A549 treated with Mapracorat at 1 μM for 4 hours (cell line): ENCODE results near the gene RAB6C. TPM values are rescaled to one million over a fixed set of nuclear protein-coding genes. Genes with fewer than 3 reads are reported as not detected.

Source experiments
- total RNA-seq: library from RNA; stranded (reverse); fragments of 200-300 nt; extraction: Qiagen RNA extraction; gene quantifications from 5 replicates; pipeline ENCODE4 v1.2.3, GENCODE V29; 2022

Gene RAB6C
- not detected in 5 replicates for total RNA-seq

GRCh38 chr2:129979629-129980155, at the start of gene RAB6C:
Gene RAB6C, plus strand, starts transcription at chr2:129979666. Its CDS starts 450 bp downstream, at chr2:129980116.

Other genes starting within 250 kb of the RAB6C start
- gene POTEF, start 149.6 kb downstream of the RAB6C start, total RNA-seq = not detected in 5 replicates
- 5.7 to 7.3 TPM (median 6.1 TPM) in 5 replicates for gene CCDC74B, start 165.4 kb downstream of the RAB6C start, total RNA-seq
- 64.7 to 81.5 TPM (median 79.4 TPM) in 5 replicates for gene SMPD4, start 201.9 kb downstream of the RAB6C start, total RNA-seq
- gene MZT2B, start 202.6 kb downstream of the RAB6C start, total RNA-seq = 245 to 472 TPM (median 439 TPM) in 5 replicates
- gene TUBA3E, start 218.8 kb downstream of the RAB6C start, total RNA-seq = 2.4 to 3.8 TPM (median 3.3 TPM) in 5 replicates